HepG2 (cell line): ENCODE measurements around the gene FRMD4B. TPM values are rescaled to one million over a fixed set of nuclear protein-coding genes. Genes with fewer than 3 reads are reported as not detected.

Experiments
- ATAC-seq: fragments of 200-7000 bp; cut with Tn5 transposase; 3 replicates; pipeline ENCODE4 v1.9.1; 2020; ENCODE audit warnings: mild to moderate bottlenecking, moderate library complexity
- BruUV-seq: library from RNA; stranded (reverse); fragments of 400-500 nt; replicated peaks from 2 replicates; lab custom pipeline; 2021; lab: Mats Ljungman, UMichigan
- CTCF ChIA-PET: fragments of 300-600 bp; formaldehyde crosslinking; extraction: SDS; loops from one replicate; lab custom pipeline; 2021; ENCODE audit warnings: low total read pairs, inconsistent platforms, low intra/inter-chr PET ratio; lab: Yijun Ruan, JAX
- POLR2A ChIA-PET: fragments of 350-600 bp; sonication (Branson Sonifier 250); formaldehyde crosslinking; loops from one replicate; lab custom pipeline; 2020; ENCODE audit warnings: antibody characterized with exemption, inconsistent platforms; lab: Yijun Ruan, JAX
- DNase-seq: peaks from one replicate; pipeline ENCODE4 v3.0.0-alpha.2; 2015; ENCODE audit warnings: low spot score
- FAIRE-seq: peaks from 3 replicates; lab custom pipeline; 2011; peaks lifted over from hg19 to GRCh38; lab: Jason Lieb, UNC
- H2AFZ ChIP-seq: one replicate; pipeline ENCODE4 v1.6.1; 2011; ENCODE audit warnings: low read length, inconsistent platforms
- H3K27ac ChIP-seq: fragments of 300-600 bp; 3 replicates; pipeline ENCODE4 v1.8.0; 2011; ENCODE audit warnings: mixed run types, mild to moderate bottlenecking, mixed read lengths, low read length, inconsistent platforms; ENCODE audit not compliant: insufficient read depth; ENCODE audit errors: extremely low read length
- H3K27me3 ChIP-seq, 2 experiments: fragments of 200-600 bp in 1 of 2; 2 replicates in 1 of 2; 3 replicates in 1 of 2; pipeline versions ENCODE4 v1.6.0 to v1.8.0; 2011; ENCODE audit warnings: low read length in 2 of 2, mild to moderate bottlenecking in 2 of 2, moderate library complexity in 2 of 2, inconsistent platforms in 1 of 2; ENCODE audit not compliant: insufficient read depth in 2 of 2, control insufficient read depth in 1 of 2
- H3K36me3 ChIP-seq, 2 experiments: fragments of 200-600 bp in 1 of 2; replicated peaks in 1 of 2; 2 replicates in 1 of 2; 3 replicates in 1 of 2; pipeline versions ENCODE4 v1.5.1 to v1.8.0; 2011; ENCODE audit warnings: low read length in 2 of 2, inconsistent platforms in 1 of 2; ENCODE audit not compliant: insufficient read depth in 2 of 2, control insufficient read depth in 1 of 2
- H3K4me1 ChIP-seq: 2 replicates; pipeline ENCODE4 v1.5.1; 2012; ENCODE audit warnings: low read length, inconsistent platforms; ENCODE audit not compliant: insufficient read depth
- H3K4me2 ChIP-seq: 2 replicates; pipeline ENCODE4 v1.6.0; 2011; ENCODE audit warnings: low read depth, low read length, inconsistent platforms
- H3K4me3 ChIP-seq, 3 experiments: fragments of 200-600 bp in 1 of 3; sonication (generic), shearing (Covaris generic) in 1 of 3; replicated peaks in 1 of 3; 2 replicates each; pipeline ENCODE4 v1.5.1; 2011 to 2016; ENCODE audit warnings: low read length in 3 of 3, inconsistent platforms in 2 of 3, low read depth in 2 of 3, mild to moderate bottlenecking in 2 of 3, control low read depth in 1 of 3, mixed read lengths in 1 of 3; ENCODE audit not compliant: insufficient read depth in 1 of 3
- H3K79me2 ChIP-seq: one replicate; pipeline ENCODE4 v1.6.1; 2011; ENCODE audit warnings: low read length, inconsistent platforms; ENCODE audit not compliant: insufficient read depth
- H3K9ac ChIP-seq: 2 replicates; pipeline ENCODE4 v1.6.0; 2011; ENCODE audit warnings: mild to moderate bottlenecking, low read depth, low read length, inconsistent platforms; ENCODE audit not compliant: insufficient read depth
- H3K9me3 ChIP-seq: 2 replicates; pipeline ENCODE4 v1.5.1; 2012; ENCODE audit warnings: mild to moderate bottlenecking, low read length
- H4K20me1 ChIP-seq: 2 replicates; pipeline ENCODE4 v1.6.0; 2011; ENCODE audit warnings: inconsistent platforms, mild to moderate bottlenecking, low read length, moderate library complexity; ENCODE audit not compliant: insufficient read depth
- ARNT2 ChIP-seq: sonication (generic); formaldehyde crosslinking; IDR thresholded peaks from 2 replicates; pipeline ENCODE4 v1.8.0; 2022; ENCODE audit warnings: mild to moderate bottlenecking, low read depth, missing genetic modification reagents, moderate library complexity
- CCDC6 ChIP-seq: sonication (generic); formaldehyde crosslinking; IDR thresholded peaks from 2 replicates; pipeline ENCODE4 v1.8.1; 2022; ENCODE audit warnings: mild to moderate bottlenecking, missing genetic modification reagents, moderate library complexity
- MXI1 ChIP-seq: IDR thresholded peaks from 3 replicates; pipeline ENCODE4 v1.6.1; 2012; ENCODE audit warnings: low read depth, low read length, inconsistent platforms, borderline replicate concordance
- NFATC3 ChIP-seq: sonication (generic); formaldehyde crosslinking; IDR thresholded peaks from 2 replicates; pipeline ENCODE4 v1.5.1; 2020; ENCODE audit warnings: mild to moderate bottlenecking, missing genetic modification reagents
- NFIB ChIP-seq: sonication (generic); formaldehyde crosslinking; IDR thresholded peaks from 2 replicates; pipeline ENCODE4 v1.9.0; 2021; ENCODE audit warnings: missing genetic modification reagents, mild to moderate bottlenecking, borderline replicate concordance
- NFIC ChIP-seq: IDR thresholded peaks from 2 replicates; pipeline ENCODE4 v1.6.1; 2012; ENCODE audit warnings: mild to moderate bottlenecking, low read length, inconsistent platforms
- SOX13 ChIP-seq, 3 experiments: fragments of 450-650 bp in 1 of 3; sonication (generic) in 1 of 3; formaldehyde crosslinking in 1 of 3; IDR thresholded peaks in 2 of 3; conservative IDR thresholded peaks in 1 of 3; 2 replicates each; pipeline versions ENCODE4 v1.5.0 to v1.6.1; 2016 to 2020; ENCODE audit warnings: antibody characterized with exemption in 1 of 3, mild to moderate bottlenecking in 1 of 3, missing compliant biosample characterization in 1 of 3, missing genetic modification reagents in 1 of 3, moderate library complexity in 1 of 3
- TEAD2 ChIP-seq: sonication (generic); formaldehyde crosslinking; IDR thresholded peaks from 2 replicates; pipeline ENCODE4 v1.9.0; 2021; ENCODE audit warnings: missing genetic modification reagents
- ZBTB20 ChIP-seq: sonication (generic); formaldehyde crosslinking; IDR thresholded peaks from 2 replicates; pipeline ENCODE4 v1.8.1; 2023; ENCODE audit warnings: missing genetic modification reagents, low read depth, mild to moderate bottlenecking, borderline replicate concordance
- ZFP41 ChIP-seq: sonication (generic); formaldehyde crosslinking; IDR thresholded peaks from 2 replicates; pipeline ENCODE4 v1.4.0; 2020; ENCODE audit warnings: mild to moderate bottlenecking, missing genetic modification reagents, borderline replicate concordance
- ZFP62 ChIP-seq: sonication (generic); formaldehyde crosslinking; IDR thresholded peaks from 2 replicates; pipeline ENCODE4 v1.4.0; 2020; ENCODE audit warnings: missing genetic modification reagents
- ZNF430 ChIP-seq: sonication (generic); formaldehyde crosslinking; IDR thresholded peaks from 2 replicates; pipeline ENCODE4 v1.9.0; 2021; ENCODE audit warnings: mild to moderate bottlenecking, missing genetic modification reagents
- ZNF644 ChIP-seq: IDR thresholded peaks from 2 replicates; pipeline ENCODE4 v1.6.1; 2016; ENCODE audit warnings: low read depth
- WGBS: methylation state at CpG from one replicate; pipeline ENCODE4 v1.1.6; 2017; ENCODE audit warnings: low lambda C conversion rate; 5-methylcytosine and 5-hydroxymethylcytosine counted together
- in situ Hi-C: cut with HindIII; loops from 2 replicates; pipeline ENCODE4 v1.10.0; 2017; ENCODE audit warnings: low pct_unique_long_range_greater_than_20kb; ENCODE audit not compliant: extremely low pct_ligation_motif_present
- intact Hi-C: fragments of 100-400 bp; cut with micrococcal nuclease; formaldehyde crosslinking; loops from one replicate; pipeline ENCODE4 v1.10.0; 2022; ENCODE audit not compliant: unreplicated experiment
- polyA plus RNA-seq, 8 experiments: library from polyadenylated mRNA; depleted of rRNA in 3 of 8; stranded (reverse) in 7 of 8; unstranded in 1 of 8; fragments of >200 nt; fragmentation: Illumina TruSeq in 4 of 8; extraction: Trizol in 4 of 8; gene quantifications; 2 replicates each; pipeline versions ENCODE4 v1.2.1 to v1.2.3, GENCODE V29; 2011 to 2016; ENCODE audit warnings: low read depth in 4 of 8, missing spikeins in 1 of 8, mixed read lengths in 1 of 8; ENCODE audit not compliant: insufficient read depth in 1 of 8
- total RNA-seq, 5 experiments: library from RNA; depleted of rRNA; stranded (reverse); fragments of >200 nt; fragmentation: Illumina TruSeq; extraction: Trizol; gene quantifications; 2 replicates each; pipeline ENCODE4 v1.2.3, GENCODE V29; 2016; ENCODE audit warnings: low read depth in 1 of 5
- TF ChIP-seq, protein P1 (sequence below): sonication (generic); formaldehyde crosslinking; IDR thresholded peaks from 2 replicates; pipeline ENCODE4 v1.4.0; 2020; ENCODE audit warnings: missing genetic modification reagents
- TF ChIP-seq, protein P2 (sequence below): sonication (generic); formaldehyde crosslinking; IDR thresholded peaks from 2 replicates; pipeline ENCODE4 v1.5.1; 2020; ENCODE audit warnings: missing genetic modification reagents, mild to moderate bottlenecking, borderline replicate concordance

The FRMD4B gene
- total and polyA plus RNA-seq, 2 of the 13 experiments (the other 11 are each of a cell fraction or from before 2014, with no cell fraction given), result 3.0 to 3.3 TPM

DNA sequence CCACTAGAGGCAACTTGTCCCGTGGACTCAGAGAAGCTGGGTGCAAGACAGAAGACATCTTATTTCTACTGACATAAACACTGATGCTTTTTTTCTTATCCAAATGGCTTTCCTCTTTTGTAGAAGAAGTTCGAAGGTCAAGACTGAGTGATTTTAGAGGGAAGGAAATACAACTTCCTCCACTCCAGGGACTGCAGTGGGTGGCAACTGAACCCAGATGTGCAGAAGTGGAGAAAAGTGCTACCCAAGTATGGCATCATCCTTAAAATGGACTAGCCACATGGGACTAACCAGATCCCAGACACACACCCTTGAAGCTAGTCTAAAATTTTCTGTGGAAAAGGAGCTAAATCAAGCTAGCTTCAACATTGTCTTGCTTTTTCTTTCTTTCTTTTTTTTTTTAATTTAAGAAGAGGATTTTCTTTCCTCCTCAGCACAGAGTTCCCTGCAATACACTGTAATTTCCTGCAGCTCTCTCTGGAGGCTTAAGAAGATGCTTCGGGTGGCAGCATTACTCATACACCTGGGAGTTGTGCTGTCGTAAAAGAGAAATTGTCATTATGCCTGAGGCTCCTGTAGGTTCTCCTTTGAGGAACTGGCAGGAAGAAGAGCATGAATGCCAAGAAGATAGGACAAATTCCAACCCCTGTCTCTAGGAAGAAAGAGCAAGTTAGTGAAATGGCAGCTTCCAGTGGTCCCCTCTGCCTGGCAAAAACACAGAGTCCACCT lies 3.8 kb upstream of the FRMD4B start:
- H3K27ac ChIP-seq, result no peak overlapping the region
- 19% methylated on average over 4 of the region's 4 CpGs for WGBS
- no peak for DNase-seq
- H2AFZ ChIP-seq, result no peak overlapping the region
- H3K9ac ChIP-seq, result no peak overlapping the region
- BruUV-seq, result no TSS peak
- ATAC-seq, result no peak
- no peak overlapping the region for H3K4me3 ChIP-seq
- TF ChIP-seq TEAD2 (CRISPR knock-in tag) (no peak), CCDC6 (CRISPR knock-in tag) (no peak), ARNT2 (CRISPR knock-in tag) (no peak), NFIB (no peak), MXI1 (no peak), ZFP41 (no peak), ZNF430 (CRISPR knock-in tag) (no peak), SOX13 (IDR thresholded peaks at IDR 0.05) (no peak), SOX13 (CRISPR knock-in tag; conservative IDR thresholded peaks at IDR 0.05 in 1 of 2, IDR thresholded peaks at IDR 0.05 in 1 of 2) (no peak), ZFP62 (CRISPR knock-in tag) (no peak), ZBTB20 (CRISPR knock-in tag) (no peak), NFATC3 (CRISPR knock-in tag) (no peak), NFIC (no peak), ZNF644 (no peak)
- TF ChIP-seq, protein P1, sequence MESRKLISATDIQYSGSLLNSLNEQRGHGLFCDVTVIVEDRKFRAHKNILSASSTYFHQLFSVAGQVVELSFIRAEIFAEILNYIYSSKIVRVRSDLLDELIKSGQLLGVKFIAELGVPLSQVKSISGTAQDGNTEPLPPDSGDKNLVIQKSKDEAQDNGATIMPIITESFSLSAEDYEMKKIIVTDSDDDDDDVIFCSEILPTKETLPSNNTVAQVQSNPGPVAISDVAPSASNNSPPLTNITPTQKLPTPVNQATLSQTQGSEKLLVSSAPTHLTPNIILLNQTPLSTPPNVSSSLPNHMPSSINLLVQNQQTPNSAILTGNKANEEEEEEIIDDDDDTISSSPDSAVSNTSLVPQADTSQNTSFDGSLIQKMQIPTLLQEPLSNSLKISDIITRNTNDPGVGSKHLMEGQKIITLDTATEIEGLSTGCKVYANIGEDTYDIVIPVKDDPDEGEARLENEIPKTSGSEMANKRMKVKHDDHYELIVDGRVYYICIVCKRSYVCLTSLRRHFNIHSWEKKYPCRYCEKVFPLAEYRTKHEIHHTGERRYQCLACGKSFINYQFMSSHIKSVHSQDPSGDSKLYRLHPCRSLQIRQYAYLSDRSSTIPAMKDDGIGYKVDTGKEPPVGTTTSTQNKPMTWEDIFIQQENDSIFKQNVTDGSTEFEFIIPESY, result no peak
- TF ChIP-seq, protein P2, sequence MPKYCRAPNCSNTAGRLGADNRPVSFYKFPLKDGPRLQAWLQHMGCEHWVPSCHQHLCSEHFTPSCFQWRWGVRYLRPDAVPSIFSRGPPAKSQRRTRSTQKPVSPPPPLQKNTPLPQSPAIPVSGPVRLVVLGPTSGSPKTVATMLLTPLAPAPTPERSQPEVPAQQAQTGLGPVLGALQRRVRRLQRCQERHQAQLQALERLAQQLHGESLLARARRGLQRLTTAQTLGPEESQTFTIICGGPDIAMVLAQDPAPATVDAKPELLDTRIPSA (CRISPR knock-in tag), result no peak
- peaks cover 8% of the 10 kb centered on the region; the same call in 1 of the 2 replicates for H3K4me1 ChIP-seq
- no peak overlapping the region for H3K4me2 ChIP-seq
- FAIRE-seq, result no peak
- no peaks in the 10 kb centered on the region for H4K20me1 ChIP-seq
- ChIA-PET POLR2A (no interaction called here), CTCF (no interaction called here)
- intact Hi-C loops (no loop called here), in situ Hi-C loops (no loop called here)
- H3K27me3 ChIP-seq, result peaks cover 4 to 24% of the 10 kb centered on the region in 2 experiments
- no peaks in the 10 kb centered on the region for H3K9me3 ChIP-seq
- H3K36me3 ChIP-seq, result no peaks in the 10 kb centered on the region
- no peaks in the 10 kb centered on the region for H3K79me2 ChIP-seq
